Ishikawa (cell line): ENCODE results near the gene MAP3K20.

Source experiments
- CEBPB ChIP-seq: IDR thresholded peaks from 2 replicates; pipeline ENCODE4 v1.6.1; 2012
- CREB1 ChIP-seq: IDR thresholded peaks from 2 replicates; pipeline ENCODE4 v1.6.1; 2012; ENCODE audit warnings: low read depth
- EGR1 ChIP-seq: IDR thresholded peaks from 2 replicates; pipeline ENCODE4 v1.6.1; 2012
- EP300 ChIP-seq: IDR thresholded peaks from 2 replicates; pipeline ENCODE4 v1.6.1; 2012; ENCODE audit warnings: borderline replicate concordance
- FOXM1 ChIP-seq: IDR thresholded peaks from 2 replicates; pipeline ENCODE4 v1.6.1; 2012; ENCODE audit warnings: low read depth, borderline replicate concordance
- MAX ChIP-seq: IDR thresholded peaks from 2 replicates; pipeline ENCODE4 v1.6.1; 2012
- NFIC ChIP-seq: IDR thresholded peaks from 2 replicates; pipeline ENCODE4 v1.6.1; 2012
- RAD21 ChIP-seq: IDR thresholded peaks from 2 replicates; pipeline ENCODE4 v1.6.1; 2012; ENCODE audit warnings: low read depth
- REST ChIP-seq: IDR thresholded peaks from 2 replicates; pipeline ENCODE4 v1.6.1; 2012; ENCODE audit warnings: low read depth, mild to moderate bottlenecking
- TAF1 ChIP-seq: IDR thresholded peaks from 2 replicates; pipeline ENCODE4 v1.6.1; 2012; ENCODE audit warnings: low read depth, mild to moderate bottlenecking
- TCF12 ChIP-seq: IDR thresholded peaks from 2 replicates; pipeline ENCODE4 v1.6.1; 2012; ENCODE audit warnings: low read depth
- TEAD4 ChIP-seq: IDR thresholded peaks from 2 replicates; pipeline ENCODE4 v1.6.1; 2012
- USF1 ChIP-seq: IDR thresholded peaks from 2 replicates; pipeline ENCODE4 v1.6.1; 2012
- YY1 ChIP-seq: IDR thresholded peaks from 2 replicates; pipeline ENCODE4 v1.6.1; 2012; ENCODE audit warnings: low read depth
- ZBTB7A ChIP-seq: IDR thresholded peaks from 2 replicates; pipeline ENCODE4 v1.6.1; 2012; ENCODE audit warnings: low read depth

Gene MAP3K20

GRCh38 chr2:173150963-173151362, 75.3 kb downstream of the MAP3K20 start:
- TF ChIP-seq REST: no peak
- no peak for TF ChIP-seq TEAD4
- TF ChIP-seq TCF12: no peak
- TF ChIP-seq NFIC: no peak
- TF ChIP-seq FOXM1: no peak
- TF ChIP-seq YY1: no peak
- no peak for TF ChIP-seq USF1
- no peak for TF ChIP-seq EP300
- TF ChIP-seq CREB1: no peak
- no peak for TF ChIP-seq EGR1
- no peak for TF ChIP-seq RAD21
- no peak for TF ChIP-seq TAF1
- TF ChIP-seq ZBTB7A: no peak
- TF ChIP-seq CEBPB: no peak
- TF ChIP-seq MAX: no peak

- TF ChIP-seq CEBPB (no peak), USF1 (no peak), MAX (no peak), TEAD4 (no peak), FOXM1 (no peak), ZBTB7A (no peak), EP300 (no peak), TCF12 (no peak)
Observed at GRCh38 chr2:173151671-173152401, 76.2 kb downstream of the MAP3K20 start.

DNA sequence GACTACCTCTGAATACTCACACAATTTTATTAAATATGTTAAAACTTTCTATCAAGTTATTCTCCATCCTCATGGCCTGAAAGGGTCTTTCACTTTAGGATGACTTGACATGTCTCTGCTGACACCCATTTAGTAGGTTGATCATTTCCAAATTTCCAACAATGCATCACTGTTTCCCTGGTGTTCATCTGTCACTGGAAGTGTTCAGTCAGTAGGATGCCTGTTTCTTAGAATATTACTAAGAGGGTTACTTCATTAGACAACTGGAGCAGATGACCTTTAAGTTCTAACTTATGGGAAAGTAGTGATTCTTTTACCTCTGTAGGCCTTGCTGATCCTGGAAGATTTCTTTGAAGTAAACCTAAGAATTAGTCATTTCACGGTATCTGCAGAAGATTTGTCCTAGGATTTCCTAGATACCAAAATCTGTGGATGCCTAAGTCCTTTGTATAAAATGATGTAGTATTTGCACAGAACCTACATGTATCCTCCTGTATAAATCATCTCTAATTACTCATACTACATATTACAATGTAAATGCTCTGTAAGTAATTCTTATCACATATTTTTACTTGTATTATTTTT, 77.7 kb downstream of the MAP3K20 start:
- TF ChIP-seq FOXM1: no peak
- no peak for TF ChIP-seq REST
- TF ChIP-seq RAD21: no peak
- TF ChIP-seq EP300: no peak
- no peak for TF ChIP-seq MAX
- TF ChIP-seq USF1: no peak
- no peak for TF ChIP-seq TAF1
- no peak for TF ChIP-seq YY1
- no peak for TF ChIP-seq EGR1

DNA sequence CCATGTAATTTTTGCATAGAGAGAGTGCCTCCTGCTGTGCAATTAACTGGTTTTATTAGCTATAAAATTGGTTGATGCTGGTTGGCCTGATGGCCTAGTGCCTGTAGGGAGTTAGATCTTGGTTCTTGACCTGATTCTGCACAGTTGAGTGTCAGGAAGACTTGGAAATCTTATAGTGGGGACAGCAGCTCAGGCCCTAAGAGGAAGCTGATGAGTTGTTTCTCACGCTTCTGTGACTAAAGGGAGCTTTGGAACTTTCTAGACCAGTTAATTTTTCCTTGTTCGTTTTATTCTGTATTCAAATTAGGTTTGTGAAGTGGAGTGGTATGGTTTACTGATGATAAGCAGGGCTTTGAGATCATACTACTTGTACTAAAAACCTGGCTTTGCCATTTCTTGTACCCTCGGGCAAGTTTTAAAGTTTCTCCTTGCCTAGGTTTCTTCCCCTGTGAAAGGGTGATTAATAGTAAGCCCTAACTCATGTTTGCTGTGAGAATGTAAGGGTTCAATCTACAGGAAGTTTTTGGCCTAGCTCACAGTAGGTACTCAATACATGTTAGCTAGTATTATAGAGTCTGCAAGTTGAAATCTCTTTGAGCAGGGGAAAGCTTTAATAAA, 82.1 kb downstream of the MAP3K20 start:
- TF ChIP-seq RAD21: no peak

- TF ChIP-seq CEBPB: peak; percentile 73
- TF ChIP-seq MAX: no peak
Observed at GRCh38 chr2:173159791-173160463, 84.3 kb downstream of the MAP3K20 start.
